Upper lobe of right lung (tissue), 1 donor: ENCODE data around the gene LRRC30. TPM values are rescaled to one million over a fixed set of nuclear protein-coding genes. Genes with fewer than 3 reads are reported as not detected.

Source experiments
- ATAC-seq: fragments of 200-7000 bp; cut with Tn5 transposase; one replicate; pipeline ENCODE4 v1.9.1; 2020; ENCODE audit warnings: mild to moderate bottlenecking, moderate library complexity
- DNase-seq: peaks from one replicate; pipeline ENCODE4 v3.0.0-alpha.2; 2020
- H3K27ac ChIP-seq: fragments of 200-600 bp; one replicate; pipeline ENCODE4 v1.8.0; 2022
- H3K27me3 ChIP-seq: fragments of 200-600 bp; one replicate; pipeline ENCODE4 v1.8.0; 2022; ENCODE audit warnings: mild to moderate bottlenecking
- H3K36me3 ChIP-seq: fragments of 200-600 bp; one replicate; pipeline ENCODE4 v1.8.0; 2022
- H3K4me1 ChIP-seq: fragments of 200-600 bp; one replicate; pipeline ENCODE4 v1.8.0; 2022
- H3K4me3 ChIP-seq: fragments of 200-600 bp; one replicate; pipeline ENCODE4 v1.8.0; 2022; ENCODE audit warnings: mild to moderate bottlenecking
- H3K9me3 ChIP-seq: fragments of 200-600 bp; one replicate; pipeline ENCODE4 v1.8.0; 2022
- CTCF ChIP-seq: fragments of 200-600 bp; IDR thresholded peaks from one replicate; pipeline ENCODE4 v1.8.0; 2022; ENCODE audit warnings: antibody characterized with exemption
- intact Hi-C: fragments of 100-400 bp; cut with DNase I; formaldehyde crosslinking; loops from one replicate; pipeline ENCODE4 v1.11.0; 2022
- total RNA-seq: library from RNA; stranded (reverse); fragmentation: NEBNext Ultra II Directional; extraction: Animal tissue kit (Norgen Biotek cat#: 25700); gene quantifications from one replicate; pipeline ENCODE4 v1.2.1, GENCODE V29; 2021
- donor health status: DM: no; HTN: yes; CAD: no; lungs with severe emphysema.

The LRRC30 gene
- total RNA-seq, 1 donor from 2014 or later: not detected

- Histone ChIP-seq H3K27ac (no peak overlapping the region), H3K4me3 (no peak overlapping the region), H3K9me3 (no peaks in the 10 kb centered on the region), H3K27me3 (no peaks in the 10 kb centered on the region), H3K4me1 (peaks cover 15% of the 10 kb centered on the region), H3K36me3 (no peaks in the 10 kb centered on the region)
- no peak for ATAC-seq
- intact Hi-C loops: loop anchor here (10.0 kb wide), 1 partner anchor 295 kb away; the partner anchor contains the start of gene PTPRM
- TF ChIP-seq CTCF: no peak
- DNase-seq: no peak
Measured at GRCh38 chr18:7269942-7270341, 39.1 kb downstream of the LRRC30 start.

GRCh38 chr18:7272311-7273049 is 41.6 kb downstream of the LRRC30 start:
- ATAC-seq: peak; percentile 76
- H3K4me1 ChIP-seq: peaks cover 15% of the 10 kb centered on the region
- no peaks in the 10 kb centered on the region for H3K9me3 ChIP-seq
- DNase-seq: peak; percentile 75
- no peaks in the 10 kb centered on the region for H3K36me3 ChIP-seq
- H3K4me3 ChIP-seq: peak overlapping the region; percentile 19
- intact Hi-C loops: loop anchor here (10.0 kb wide), 1 partner anchor 292 kb away; the partner anchor contains the start of gene PTPRM
- peak; percentile 55 for TF ChIP-seq CTCF
- no peaks in the 10 kb centered on the region for H3K27me3 ChIP-seq
- H3K27ac ChIP-seq: peak overlapping the region; percentile 72

- Histone ChIP-seq H3K4me3 (peak overlapping the region; percentile 19), H3K27me3 (no peaks in the 10 kb centered on the region), H3K4me1 (peaks cover 15% of the 10 kb centered on the region), H3K36me3 (no peaks in the 10 kb centered on the region), H3K9me3 (no peaks in the 10 kb centered on the region), H3K27ac (peak overlapping the region; percentile 72)
- intact Hi-C loops: loop anchor here (10.0 kb wide), 1 partner anchor 291 kb away; the partner anchor contains the start of gene PTPRM
- DNase-seq (peak; percentile 82), ATAC-seq (peak; percentile 89)
- TF ChIP-seq CTCF: no peak
Measured at GRCh38 chr18:7273301-7273921, 42.5 kb downstream of the LRRC30 start.

GRCh38 chr18:7281579-7281978 is 50.7 kb downstream of the LRRC30 start:
- no peaks in the 10 kb centered on the region for H3K27me3 ChIP-seq
- no peaks in the 10 kb centered on the region for H3K4me1 ChIP-seq
- no peaks in the 10 kb centered on the region for H3K9me3 ChIP-seq
- H3K4me3 ChIP-seq: no peak overlapping the region
- DNase-seq (no peak), ATAC-seq (no peak)
- no peak for TF ChIP-seq CTCF
- no peaks in the 10 kb centered on the region for H3K36me3 ChIP-seq
- intact Hi-C loops: no loop called here
- H3K27ac ChIP-seq: no peak overlapping the region

Other genes with a start within 250 kb of the LRRC30 start
- gene LAMA1, start 113.3 kb upstream of the LRRC30 start, total RNA-seq: 1.4 TPM